ENCODE results near the gene AP3B2.
"Not testable (repeated sequence)": the region's sequence is repeated elsewhere in the genome, so short reads cannot be mapped to it uniquely, and the experiment has no call there.

AP3B2 gene

GRCh38 chr15:82648257-82649103 lies 61.2 kb downstream of the AP3B2 start:
- no peak for DNase-seq

- no peak for DNase-seq
These were observed 61.8 kb downstream of the AP3B2 start for GRCh38 chr15:82647835-82648256.

- DNase-seq: no peak
These were observed 62.4 kb downstream of the AP3B2 start, which contains the start of gene CPEB1 for GRCh38 chr15:82647045-82647834. CPEB1 (minus strand) TSS chr15:82647363; CDS start chr15:82628459, 18,904 bp downstream.

- DNase-seq: no peak
These were observed 63.2 kb downstream of the AP3B2 start for GRCh38 chr15:82646250-82647044.

GRCh38 chr15:82644967-82645852 lies 64.5 kb downstream of the AP3B2 start:
- not testable (repeated sequence) for DNase-seq

- no peak for DNase-seq
These were observed 65.7 kb downstream of the AP3B2 start for GRCh38 chr15:82643992-82644391.

GRCh38 chr15:82642656-82643055 lies 67.0 kb downstream of the AP3B2 start:
- no peak for DNase-seq

- DNase-seq: no peak
These were observed 68.4 kb downstream of the AP3B2 start for GRCh38 chr15:82641129-82641798.

GRCh38 chr15:82640672-82641071 lies 69.0 kb downstream of the AP3B2 start:
- no peak for DNase-seq

- no peak for DNase-seq
These were observed 73.9 kb downstream of the AP3B2 start for GRCh38 chr15:82635798-82636197.

GRCh38 chr15:82630033-82630432 lies 79.6 kb downstream of the AP3B2 start:
- DNase-seq: no peak

GRCh38 chr15:82625136-82625535 lies 84.5 kb downstream of the AP3B2 start:
- no peak for DNase-seq

- no peak for DNase-seq
These were observed 85.2 kb downstream of the AP3B2 start for GRCh38 chr15:82624438-82624837.

- DNase-seq: no peak
These were observed 85.7 kb downstream of the AP3B2 start for GRCh38 chr15:82624008-82624407.

- no peak for DNase-seq
These were observed 87.7 kb downstream of the AP3B2 start for GRCh38 chr15:82621970-82622369.

- DNase-seq: no peak
These were observed 95.9 kb downstream of the AP3B2 start for GRCh38 chr15:82613747-82614146.

- DNase-seq: no peak
These were observed 98.3 kb downstream of the AP3B2 start for GRCh38 chr15:82611348-82611747.

All from GDM1 (cell line).